Measurements from ENCODE around the gene TRPV4.
"Not testable (repeated sequence)": the region's sequence is repeated elsewhere in the genome, so short reads cannot be mapped to it uniquely, and the experiment has no call there.

The TRPV4 gene

GRCh38 chr12:109860977-109861376 lies 27.8 kb upstream of the TRPV4 start:
- DNase-seq (ENCODE audit: low spot score) = no peak

- DNase-seq (ENCODE audit: low spot score) = no peak
These were observed 25.6 kb upstream of the TRPV4 start for GRCh38 chr12:109858764-109859163.

- no peak for DNase-seq (ENCODE audit: low spot score)
These were observed 24.5 kb upstream of the TRPV4 start for GRCh38 chr12:109857715-109858114.

- DNase-seq (ENCODE audit: low spot score) = no peak
These were observed 22.2 kb upstream of the TRPV4 start for GRCh38 chr12:109855377-109855776.

- DNase-seq (ENCODE audit: low spot score) = not testable (repeated sequence)
These were observed 17.3 kb upstream of the TRPV4 start for GRCh38 chr12:109850518-109850917.

GRCh38 chr12:109847142-109847735 lies 14.0 kb upstream of the TRPV4 start:
- no peak for DNase-seq (ENCODE audit: low spot score)

- DNase-seq (ENCODE audit: low spot score) = no peak
These were observed 12.6 kb upstream of the TRPV4 start for GRCh38 chr12:109845824-109846205.

- peak; percentile 97 for DNase-seq (ENCODE audit: low spot score)
These were observed 12.0 kb upstream of the TRPV4 start for GRCh38 chr12:109844983-109845823.

- DNase-seq (ENCODE audit: low spot score) = no peak
These were observed 10.9 kb upstream of the TRPV4 start for GRCh38 chr12:109844091-109844490.

GRCh38 chr12:109842021-109842420 lies 8.8 kb upstream of the TRPV4 start:
- no peak for DNase-seq (ENCODE audit: low spot score)

GRCh38 chr12:109841356-109841755 lies 8.2 kb upstream of the TRPV4 start:
- DNase-seq (ENCODE audit: low spot score) = no peak

GRCh38 chr12:109840305-109841074 lies 7.3 kb upstream of the TRPV4 start:
- DNase-seq (ENCODE audit: low spot score) = no peak

- no peak for DNase-seq (ENCODE audit: low spot score)
These were observed 6.2 kb upstream of the TRPV4 start for GRCh38 chr12:109839444-109839843.

- DNase-seq (ENCODE audit: low spot score) = no peak
These were observed 3.7 kb upstream of the TRPV4 start for GRCh38 chr12:109836916-109837315.

- no peak for DNase-seq (ENCODE audit: low spot score)
These were observed 2.6 kb upstream of the TRPV4 start for GRCh38 chr12:109835827-109836226.

- no peak for DNase-seq (ENCODE audit: low spot score)
These were observed 474 bp downstream of the TRPV4 start for GRCh38 chr12:109832541-109833306.

- no peak for DNase-seq (ENCODE audit: low spot score)
These were observed 1.3 kb downstream of the TRPV4 start for GRCh38 chr12:109831929-109832328.

- no peak for DNase-seq (ENCODE audit: low spot score)
These were observed 1.8 kb downstream of the TRPV4 start for GRCh38 chr12:109831365-109831764.

- no peak for DNase-seq (ENCODE audit: low spot score)
These were observed 2.5 kb downstream of the TRPV4 start for GRCh38 chr12:109830718-109831117.

GRCh38 chr12:109830267-109830666 lies 2.9 kb downstream of the TRPV4 start:
- DNase-seq (ENCODE audit: low spot score) = no peak

GRCh38 chr12:109829667-109830066 lies 3.5 kb downstream of the TRPV4 start:
- no peak for DNase-seq (ENCODE audit: low spot score)

All from AG08395 (cell line).